Measurements from ENCODE around the gene SLC26A3.

Gene SLC26A3

GRCh38 chr7:107743567-107744344 lies 59.3 kb downstream of the SLC26A3 start, which contains the start of gene CBLL1:
Gene CBLL1, plus strand, starts transcription at chr7:107744142. Its CDS starts 22 bp downstream, at chr7:107744164.
- peak; percentile 98 for DNase-seq

GRCh38 chr7:107742678-107743566 lies 60.1 kb downstream of the SLC26A3 start:
- no peak for DNase-seq

GRCh38 chr7:107728276-107728675 lies 74.7 kb downstream of the SLC26A3 start:
- no peak for DNase-seq

- DNase-seq = no peak
These were observed 76.5 kb downstream of the SLC26A3 start for GRCh38 chr7:107726356-107727130.

- peak; percentile 56 for DNase-seq
These were observed 77.8 kb downstream of the SLC26A3 start for GRCh38 chr7:107725138-107725740.

- DNase-seq = no peak
These were observed 79.8 kb downstream of the SLC26A3 start for GRCh38 chr7:107723255-107723654.

GRCh38 chr7:107721286-107721685 lies 81.7 kb downstream of the SLC26A3 start:
- no peak for DNase-seq

GRCh38 chr7:107718456-107719193 lies 84.4 kb downstream of the SLC26A3 start:
- DNase-seq = no peak

GRCh38 chr7:107715531-107715930 lies 87.5 kb downstream of the SLC26A3 start:
- no peak for DNase-seq
